Ishikawa (cell line): ENCODE results near the gene PARD3.

Source experiments
- CEBPB ChIP-seq: IDR thresholded peaks from 2 replicates; pipeline ENCODE4 v1.6.1; 2012
- CREB1 ChIP-seq: IDR thresholded peaks from 2 replicates; pipeline ENCODE4 v1.6.1; 2012; ENCODE audit warnings: low read depth
- EGR1 ChIP-seq: IDR thresholded peaks from 2 replicates; pipeline ENCODE4 v1.6.1; 2012
- EP300 ChIP-seq: IDR thresholded peaks from 2 replicates; pipeline ENCODE4 v1.6.1; 2012; ENCODE audit warnings: borderline replicate concordance
- FOXM1 ChIP-seq: IDR thresholded peaks from 2 replicates; pipeline ENCODE4 v1.6.1; 2012; ENCODE audit warnings: low read depth, borderline replicate concordance
- NFIC ChIP-seq: IDR thresholded peaks from 2 replicates; pipeline ENCODE4 v1.6.1; 2012
- RAD21 ChIP-seq: IDR thresholded peaks from 2 replicates; pipeline ENCODE4 v1.6.1; 2012; ENCODE audit warnings: low read depth
- REST ChIP-seq: IDR thresholded peaks from 2 replicates; pipeline ENCODE4 v1.6.1; 2012; ENCODE audit warnings: low read depth, mild to moderate bottlenecking
- TAF1 ChIP-seq: IDR thresholded peaks from 2 replicates; pipeline ENCODE4 v1.6.1; 2012; ENCODE audit warnings: low read depth, mild to moderate bottlenecking
- TCF12 ChIP-seq: IDR thresholded peaks from 2 replicates; pipeline ENCODE4 v1.6.1; 2012; ENCODE audit warnings: low read depth
- TEAD4 ChIP-seq: IDR thresholded peaks from 2 replicates; pipeline ENCODE4 v1.6.1; 2012
- YY1 ChIP-seq: IDR thresholded peaks from 2 replicates; pipeline ENCODE4 v1.6.1; 2012; ENCODE audit warnings: low read depth
- ZBTB7A ChIP-seq: IDR thresholded peaks from 2 replicates; pipeline ENCODE4 v1.6.1; 2012; ENCODE audit warnings: low read depth
- TF ChIP-seq, protein P1 (sequence below): IDR thresholded peaks from 2 replicates; pipeline ENCODE4 v1.6.1; 2012
- TF ChIP-seq, protein P2 (sequence below): IDR thresholded peaks from 2 replicates; pipeline ENCODE4 v1.6.1; 2012

The PARD3 gene

DNA sequence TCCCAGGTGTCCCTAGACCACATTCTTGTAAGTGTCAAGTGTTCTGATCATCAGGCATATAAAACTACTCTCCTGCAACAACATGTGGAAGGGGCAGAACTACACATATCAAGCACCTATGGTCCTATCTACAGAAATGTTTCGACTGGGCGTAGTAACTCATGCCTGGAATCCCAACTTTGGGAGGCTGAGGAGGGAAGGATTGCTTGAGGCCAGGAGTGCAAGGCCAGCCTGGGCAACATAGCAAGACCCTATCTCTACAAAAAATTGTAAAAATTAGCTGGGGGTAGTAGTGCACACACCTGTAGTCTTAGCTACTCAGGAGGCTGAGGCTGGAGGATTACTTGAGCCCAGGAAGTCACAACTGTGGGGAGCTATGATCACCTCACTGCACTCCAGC is 244.2 kb downstream of the PARD3 start:
- TF ChIP-seq CREB1 (no peak), TCF12 (no peak), TAF1 (no peak), EGR1 (no peak), CEBPB (no peak), REST (no peak), TEAD4 (no peak), FOXM1 (no peak), RAD21 (no peak), EP300 (no peak), YY1 (no peak), ZBTB7A (no peak), NFIC (no peak)
- TF ChIP-seq, protein P1, sequence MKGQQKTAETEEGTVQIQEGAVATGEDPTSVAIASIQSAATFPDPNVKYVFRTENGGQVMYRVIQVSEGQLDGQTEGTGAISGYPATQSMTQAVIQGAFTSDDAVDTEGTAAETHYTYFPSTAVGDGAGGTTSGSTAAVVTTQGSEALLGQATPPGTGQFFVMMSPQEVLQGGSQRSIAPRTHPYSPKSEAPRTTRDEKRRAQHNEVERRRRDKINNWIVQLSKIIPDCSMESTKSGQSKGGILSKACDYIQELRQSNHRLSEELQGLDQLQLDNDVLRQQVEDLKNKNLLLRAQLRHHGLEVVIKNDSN = no peak
- TF ChIP-seq, protein P2, sequence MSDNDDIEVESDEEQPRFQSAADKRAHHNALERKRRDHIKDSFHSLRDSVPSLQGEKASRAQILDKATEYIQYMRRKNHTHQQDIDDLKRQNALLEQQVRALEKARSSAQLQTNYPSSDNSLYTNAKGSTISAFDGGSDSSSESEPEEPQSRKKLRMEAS = no peak

DNA sequence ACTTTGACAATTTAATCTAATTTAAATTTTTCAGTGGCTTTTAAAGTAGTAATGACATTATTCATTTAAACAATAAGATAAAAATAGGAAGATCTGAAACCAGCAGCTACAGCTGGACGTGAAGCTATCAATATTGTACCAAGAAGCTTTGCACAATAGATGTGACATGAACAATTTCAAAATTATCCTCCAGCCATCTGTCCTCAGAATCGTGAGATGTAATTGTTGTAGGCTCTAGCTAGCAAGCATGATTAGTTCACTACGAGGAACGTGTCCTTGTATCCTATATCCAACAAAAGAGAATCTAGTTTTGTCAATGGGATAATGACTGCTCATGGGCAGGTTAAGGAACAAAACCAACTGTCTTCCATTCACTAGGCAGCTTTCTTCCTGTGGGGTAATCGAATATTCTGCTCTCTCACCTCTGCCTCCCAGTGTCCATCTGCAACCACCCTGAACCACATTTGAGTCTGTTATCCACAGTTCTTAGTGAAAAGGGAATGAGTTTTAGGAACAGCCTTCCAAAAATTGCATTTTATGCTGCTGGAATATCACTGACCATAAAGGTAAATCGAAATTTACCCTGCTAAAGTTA is 247.3 kb downstream of the PARD3 start:
- TF ChIP-seq TEAD4 (no peak), TAF1 (no peak), ZBTB7A (no peak), EP300 (no peak), FOXM1 (no peak)

GRCh38 chr10:34565934-34566333 is 249.2 kb downstream of the PARD3 start:
- TF ChIP-seq YY1 (no peak), TEAD4 (no peak)

- no peak for TF ChIP-seq TEAD4
Measured at GRCh38 chr10:34558093-34558583, 257.0 kb downstream of the PARD3 start.

DNA sequence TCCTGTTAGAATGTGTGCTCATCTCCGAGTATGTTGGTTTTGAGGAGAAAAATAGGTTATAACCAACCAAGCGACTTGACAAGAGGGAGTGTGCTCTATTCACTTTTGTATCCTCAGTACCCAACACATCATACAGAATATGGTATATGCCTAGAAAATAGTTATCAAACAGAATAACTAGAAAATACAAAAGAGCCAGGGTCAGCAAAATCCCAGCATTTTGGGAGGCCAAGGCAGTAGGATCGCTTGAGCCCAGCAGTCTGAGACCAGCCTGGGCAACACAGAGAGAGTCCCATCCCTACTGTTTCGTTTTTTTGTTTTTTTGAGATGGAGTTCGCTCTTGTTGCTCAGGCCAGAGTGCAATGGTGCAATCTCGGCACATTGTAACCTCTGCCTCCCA is 257.9 kb downstream of the PARD3 start:
- TF ChIP-seq CEBPB (no peak), TAF1 (no peak), REST (no peak), EP300 (no peak), NFIC (no peak), CREB1 (no peak), ZBTB7A (no peak), TEAD4 (no peak), RAD21 (no peak), TCF12 (no peak)
- TF ChIP-seq, protein P2 = no peak

DNA sequence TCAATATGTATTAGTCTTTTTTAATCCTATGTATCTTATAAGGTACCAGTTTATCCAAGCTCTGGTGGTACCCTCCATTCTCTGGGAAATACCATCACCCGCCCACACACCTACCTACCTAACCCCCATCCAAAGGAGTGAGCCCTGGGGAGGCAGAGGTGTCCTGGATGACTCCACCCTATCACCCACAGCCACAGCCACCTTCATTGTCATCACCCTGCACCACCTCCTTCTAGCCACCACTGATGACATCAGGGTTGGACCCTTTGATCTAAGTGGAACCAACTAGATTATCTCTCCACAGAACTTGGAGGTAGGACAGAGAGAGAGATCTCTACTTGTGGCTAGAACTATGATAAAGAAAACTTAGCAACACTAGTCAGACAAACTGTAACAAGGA is 259.4 kb downstream of the PARD3 start:
- no peak for TF ChIP-seq REST
- TF ChIP-seq CREB1 = no peak
- TF ChIP-seq RAD21 = no peak
- TF ChIP-seq YY1 = no peak
- no peak for TF ChIP-seq EP300
- TF ChIP-seq TCF12 = no peak
- TF ChIP-seq TEAD4 = no peak
- TF ChIP-seq, protein P2 = no peak
- TF ChIP-seq CEBPB = no peak
- no peak for TF ChIP-seq FOXM1
- TF ChIP-seq NFIC = no peak
- no peak for TF ChIP-seq EGR1
- no peak for TF ChIP-seq ZBTB7A
- TF ChIP-seq, protein P1 = no peak
